Middle frontal gyrus (tissue), 1 donor: ENCODE data around the gene PRICKLE4.

Experiments used
- DNase-seq: peaks from one replicate; pipeline ENCODE4 v3.0.0-alpha.2; 2015; ENCODE audit warnings: low spot score; ENCODE audit errors: extremely low spot score

PRICKLE4 gene

DNA sequence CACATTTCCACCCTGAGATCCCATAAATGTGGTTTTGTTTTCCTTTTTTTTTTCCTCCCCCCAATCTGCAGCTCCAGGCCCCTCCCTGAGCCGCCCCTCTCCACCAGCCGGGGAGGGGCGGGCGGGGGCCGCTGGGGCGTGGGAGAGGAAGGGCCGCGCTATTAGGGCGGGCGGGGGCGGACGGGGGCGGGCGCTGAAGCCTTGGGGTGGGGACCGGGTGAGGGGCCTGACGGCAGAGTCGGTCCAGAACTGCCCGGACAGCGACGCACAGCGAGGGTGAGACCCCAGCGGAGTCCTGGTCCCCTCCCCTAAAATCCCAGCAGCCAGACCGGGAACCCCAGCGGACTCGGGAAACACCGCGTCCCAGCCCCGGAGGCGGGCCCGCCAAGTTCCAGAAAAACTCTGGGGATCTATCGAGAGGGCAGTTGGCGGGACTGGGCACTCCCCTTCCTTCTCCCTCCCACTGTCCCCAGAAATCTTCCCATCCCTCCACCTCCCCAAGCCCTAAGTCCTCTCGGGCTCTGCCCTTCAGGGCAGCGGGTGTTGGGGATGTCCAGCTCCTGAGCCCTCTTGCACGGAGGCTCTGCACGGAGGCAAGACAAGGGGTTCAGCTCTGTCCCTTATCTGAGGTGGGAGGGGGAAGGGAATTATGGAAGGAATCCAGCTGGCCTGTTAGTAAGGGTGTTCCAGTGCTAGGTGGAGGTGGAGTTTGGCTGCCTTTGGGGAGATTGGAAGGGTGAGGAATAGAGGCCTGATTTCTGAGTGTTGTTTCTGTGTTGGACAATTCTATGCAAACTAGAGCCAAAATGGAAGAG lies at the start of gene PRICKLE4:
Gene PRICKLE4, plus strand, starts transcription at position 232 of the 815 bp plus-strand sequence. CDS start 2,692 bp downstream, outside the sequence.
- DNase-seq = no peak

GRCh38 chr6:41731561-41732086 lies 49.0 kb upstream of the PRICKLE4 start:
- DNase-seq = no peak

GRCh38 chr6:41732149-41732548 lies 48.4 kb upstream of the PRICKLE4 start:
- no peak for DNase-seq

- DNase-seq = no peak
Observed at GRCh38 chr6:41732591-41733359, 47.8 kb upstream of the PRICKLE4 start.

DNA sequence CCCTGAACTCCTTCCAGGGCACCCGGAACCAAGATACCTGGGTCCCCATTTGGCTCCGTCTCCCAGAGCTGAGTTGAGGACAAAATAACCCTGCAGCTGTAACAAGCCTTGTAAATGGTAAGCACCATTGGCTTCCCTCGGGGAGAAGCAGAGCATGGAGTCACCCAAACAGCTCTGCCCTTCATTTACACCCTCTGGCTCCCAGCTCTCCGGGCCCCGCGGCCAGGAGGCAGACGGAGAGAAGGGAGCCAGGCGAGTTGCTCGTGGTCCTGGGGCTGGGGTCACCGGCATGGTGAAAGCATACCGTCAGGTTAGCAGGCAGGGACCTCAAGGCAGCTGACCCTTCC lies 47.2 kb upstream of the PRICKLE4 start:
- DNase-seq = no peak

DNA sequence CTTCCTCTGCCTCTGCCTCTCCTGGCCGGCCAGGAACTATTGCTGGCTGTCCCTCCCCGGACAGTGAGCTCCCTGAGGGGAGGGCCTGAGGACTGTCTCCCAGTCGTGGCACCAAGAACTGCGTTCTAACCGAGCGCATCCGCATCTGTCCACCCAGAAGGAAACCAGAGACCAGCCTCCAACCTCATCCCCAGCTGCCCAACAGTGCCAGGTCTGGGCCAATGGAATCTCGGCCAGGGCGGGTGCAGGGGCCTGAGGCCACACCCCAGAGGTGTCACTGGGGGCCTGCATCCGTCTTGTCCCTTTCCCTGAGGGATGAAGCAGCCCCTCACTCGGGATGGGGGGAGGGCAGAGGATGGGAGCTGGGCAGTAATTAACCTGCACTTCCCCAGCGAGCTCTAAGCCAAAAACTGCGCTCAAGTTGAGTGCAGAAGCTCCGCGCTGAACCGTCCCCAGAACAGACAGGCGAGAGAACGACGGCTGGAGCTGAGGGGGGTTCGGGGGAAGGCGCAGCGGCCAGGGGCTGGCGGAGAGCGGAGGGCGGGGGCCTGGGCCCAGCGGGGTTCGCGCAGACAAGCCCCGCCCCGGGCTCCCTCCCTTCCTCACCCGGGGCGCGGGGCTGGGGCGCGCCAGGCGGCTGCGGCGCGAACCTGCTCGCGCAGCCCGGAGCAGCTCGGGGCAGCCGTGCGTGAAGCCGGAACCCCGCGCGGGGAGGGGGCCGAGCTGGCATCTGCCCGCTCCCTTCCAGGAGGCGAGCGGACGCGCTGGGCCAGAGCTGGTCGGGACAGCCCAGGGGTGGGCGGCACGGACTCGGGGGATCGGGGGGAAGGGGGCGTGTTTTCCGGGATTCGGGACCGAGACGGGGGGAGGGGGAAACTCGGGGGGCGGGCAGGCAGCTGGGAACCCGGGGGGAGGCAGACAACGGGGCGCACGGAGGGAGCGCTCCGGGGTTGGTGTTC lies 46.6 kb upstream of the PRICKLE4 start:
- DNase-seq = peak; percentile 51

DNA sequence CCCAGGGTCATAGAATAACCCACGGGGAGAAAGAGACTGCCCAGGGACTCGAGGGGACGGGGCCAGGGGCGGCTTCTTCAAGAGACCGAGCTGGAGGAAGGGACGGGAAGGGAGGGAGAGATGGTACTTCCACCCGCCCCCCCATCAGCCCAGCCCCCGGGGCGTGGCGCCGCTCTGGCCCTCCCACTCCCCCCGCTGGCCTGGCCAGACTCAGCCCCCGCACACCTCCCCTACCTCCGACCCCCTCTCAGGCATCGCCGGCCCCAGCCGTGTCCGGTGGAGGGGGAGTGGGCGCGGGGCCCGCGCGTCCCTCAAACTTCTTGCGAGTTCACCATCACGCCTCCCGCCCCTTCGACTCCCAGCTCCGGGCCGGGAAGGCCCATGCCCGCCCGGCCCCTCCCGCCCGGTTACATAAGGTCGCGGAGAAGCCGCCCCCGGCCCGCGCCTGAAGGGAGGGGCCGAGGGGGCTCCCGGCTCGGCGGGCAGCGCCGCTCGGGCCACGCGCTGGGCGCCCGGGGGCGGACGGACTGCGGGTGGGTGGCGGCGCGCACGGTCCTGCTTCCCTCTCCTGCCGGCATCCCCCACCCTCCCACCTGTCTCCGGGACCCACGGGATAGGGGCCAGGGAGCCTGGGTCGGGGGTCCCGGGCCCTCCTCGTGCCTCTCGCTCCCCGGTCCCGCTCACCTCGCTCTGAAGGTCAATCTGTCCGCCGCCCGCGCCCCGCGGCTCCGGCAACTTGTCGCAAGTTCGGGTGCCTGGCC lies 45.7 kb upstream of the PRICKLE4 start:
- DNase-seq = peak; percentile 76

GRCh38 chr6:41735427-41736185 lies 45.0 kb upstream of the PRICKLE4 start, which contains the start of gene TFEB:
Gene TFEB, minus strand, starts transcription at chr6:41735608. Its CDS starts 44,395 bp downstream, at chr6:41691213.
- DNase-seq = peak; percentile 93

DNA sequence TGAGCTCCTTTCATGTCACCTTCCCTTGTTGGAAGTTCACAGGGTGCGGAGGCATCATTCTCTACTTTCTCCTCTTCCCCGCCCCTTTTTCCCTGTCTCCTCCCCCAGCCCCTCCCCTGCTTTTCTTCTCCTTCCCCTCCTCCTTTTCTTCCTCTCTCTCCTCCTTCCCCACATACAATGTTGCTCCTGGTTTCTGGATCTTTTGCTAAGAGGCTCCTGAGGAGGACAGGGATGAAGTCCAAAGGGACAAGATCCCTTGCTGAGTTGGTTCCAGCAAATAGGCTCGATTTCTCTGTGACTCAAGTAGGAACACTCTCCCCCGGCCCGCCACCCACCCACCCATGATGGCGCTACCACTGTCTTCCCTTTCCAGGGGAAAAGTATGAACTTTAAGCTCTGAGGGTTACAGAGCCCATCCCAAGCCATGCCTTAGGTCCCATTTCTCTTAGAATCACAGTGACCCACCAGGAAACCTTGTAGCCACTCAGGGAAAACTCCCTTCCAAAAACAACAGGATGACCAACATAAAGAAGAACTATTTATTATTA lies 44.3 kb upstream of the PRICKLE4 start:
- no peak for DNase-seq

- DNase-seq = no peak
Observed at GRCh38 chr6:41736800-41737555, 43.6 kb upstream of the PRICKLE4 start.

GRCh38 chr6:41737591-41738130 lies 42.9 kb upstream of the PRICKLE4 start:
- DNase-seq = no peak

DNA sequence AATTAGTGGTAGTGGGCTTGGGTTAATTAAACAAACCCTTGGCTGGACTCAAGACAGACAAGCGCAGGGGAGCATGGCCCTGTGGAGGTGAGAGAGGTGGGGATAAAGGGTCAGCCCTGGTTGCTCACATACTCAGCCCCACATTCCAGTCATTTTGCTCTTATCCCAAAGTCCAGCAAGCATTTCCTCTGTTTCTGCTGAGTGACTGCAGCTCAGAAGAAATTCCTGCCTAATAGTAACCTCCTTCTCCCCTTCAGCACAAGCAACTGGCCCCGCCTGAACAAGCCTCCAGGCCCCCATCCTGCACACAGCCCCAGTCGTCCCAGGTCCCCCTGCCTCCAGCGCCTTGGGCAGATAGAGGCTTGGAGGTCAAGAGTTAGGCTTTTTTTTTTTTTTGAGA lies 41.5 kb upstream of the PRICKLE4 start:
- no peak for DNase-seq

GRCh38 chr6:41740366-41741162 lies 40.0 kb upstream of the PRICKLE4 start:
- no peak for DNase-seq

DNA sequence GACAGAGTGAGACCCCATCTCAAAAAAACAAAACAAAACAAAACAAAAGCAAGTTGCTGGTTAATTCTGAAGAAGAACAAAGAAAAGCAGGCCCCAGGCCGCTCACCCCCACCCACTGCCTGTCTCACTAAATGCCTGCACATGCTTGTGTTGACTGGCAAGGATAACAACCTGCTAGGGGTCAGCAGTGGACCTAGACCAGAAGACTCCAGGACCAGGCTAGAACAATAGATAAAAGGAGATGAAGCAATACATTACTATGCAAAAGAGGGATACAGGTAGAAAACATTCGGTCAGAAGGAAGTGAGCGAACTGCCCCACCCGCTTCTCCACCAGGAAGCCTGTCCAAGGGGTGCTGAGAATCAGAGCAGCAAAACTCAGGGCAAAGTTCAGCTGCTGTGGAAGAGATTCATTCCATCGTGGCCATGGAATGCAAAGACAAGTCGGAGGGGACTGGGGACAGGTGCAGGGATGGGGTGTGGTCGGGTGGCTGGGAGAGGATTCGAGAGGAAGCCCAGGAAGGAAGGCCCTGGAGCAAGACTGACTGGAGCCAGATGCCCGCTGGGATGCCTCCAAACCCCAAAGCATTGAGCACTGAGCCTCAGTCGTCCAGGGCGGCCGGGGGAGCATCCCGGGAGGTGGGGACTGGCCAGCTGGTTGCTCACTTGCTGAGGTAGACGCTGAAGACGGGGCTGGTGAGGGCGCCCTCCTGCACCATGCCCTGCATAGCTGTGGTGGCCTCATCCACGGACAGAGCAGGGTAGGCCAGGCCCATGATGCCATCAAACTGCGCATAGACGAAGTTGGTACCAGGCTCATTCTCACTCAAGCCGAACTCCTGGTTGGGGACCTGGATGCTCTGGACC lies 38.7 kb upstream of the PRICKLE4 start:
- DNase-seq = no peak

DNA sequence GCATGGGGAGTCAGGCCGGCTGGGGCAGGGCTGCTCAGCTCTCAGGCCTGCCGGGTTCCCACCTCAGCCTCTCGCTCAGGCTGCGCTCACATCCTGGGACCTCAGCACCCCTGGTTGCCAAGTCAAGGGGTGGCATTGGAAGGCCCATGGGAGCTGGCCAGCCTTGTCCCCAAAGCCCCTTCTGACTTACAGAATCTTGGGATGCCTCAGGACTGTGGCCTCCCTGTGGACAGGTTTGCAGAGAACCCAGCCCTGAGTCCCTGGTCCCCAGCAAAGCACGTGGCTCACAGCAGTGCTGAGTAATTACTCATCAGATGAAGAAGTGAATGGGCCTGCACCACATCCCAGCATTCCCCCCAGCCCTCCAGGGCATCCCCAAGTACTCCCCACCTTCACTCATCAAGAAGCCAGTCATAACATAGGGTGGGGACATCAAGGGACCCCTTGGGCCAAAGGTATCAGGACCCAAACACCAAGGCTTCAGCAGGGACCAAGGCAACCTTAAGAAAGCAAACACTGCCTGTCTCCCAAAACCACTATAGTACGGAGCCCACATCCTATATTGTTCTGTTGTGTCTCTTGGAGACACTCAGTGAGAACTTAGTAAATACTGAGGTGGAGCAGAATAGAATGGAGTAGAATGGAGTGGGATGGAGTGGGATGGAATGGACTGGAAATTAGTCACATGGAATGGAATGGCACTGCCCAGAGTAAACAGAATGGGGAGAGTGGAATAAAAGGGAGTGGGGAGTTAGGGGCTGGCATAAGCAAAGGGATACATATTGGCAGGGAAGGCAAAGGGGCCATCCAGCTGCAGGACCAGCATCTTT lies 37.0 kb upstream of the PRICKLE4 start:
- DNase-seq = no peak
